CD4-positive, alpha-beta T cell (primary cell): ENCODE measurements around the gene ENAH. TPM values are rescaled to one million over a fixed set of nuclear protein-coding genes. Genes with fewer than 3 reads are reported as not detected.
"Not testable (repeated sequence)": the region's sequence is repeated elsewhere in the genome, so short reads cannot be mapped to it uniquely, and the experiment has no call there.

Experiments
- ATAC-seq: fragments of 200-7000 bp; cut with Tn5 transposase; one replicate; pipeline ENCODE4 v1.10.0; 2022; ENCODE audit warnings: mild to moderate bottlenecking; ENCODE audit not compliant: poor library complexity
- CTCF ChIA-PET: fragments of 350-600 bp; sonication (Branson Sonifier 250); formaldehyde crosslinking; loops from one replicate; lab custom pipeline; 2021; ENCODE audit warnings: antibody characterized with exemption, inconsistent platforms; lab: Charles Lee
- POLR2A ChIA-PET: fragments of 350-600 bp; sonication (Branson Sonifier 250); formaldehyde crosslinking; loops from one replicate; lab custom pipeline; 2021; ENCODE audit warnings: antibody characterized with exemption, inconsistent platforms; lab: Charles Lee
- DNase-seq, 14 experiments: peaks; one replicate each; pipeline ENCODE4 v3.0.0-alpha.2; 2013 to 2020; ENCODE audit warnings: mixed read lengths in 2 of 14
- H3K27ac ChIP-seq, 2 donors: one replicate each; pipeline versions ENCODE4 v1.5.1 to v1.7.0; 2013; ENCODE audit warnings: low read length in 2 of 2, low read depth in 1 of 2, mild to moderate bottlenecking in 1 of 2
- H3K27me3 ChIP-seq, 2 experiments: 1 replicate in 1 of 2; 2 replicates in 1 of 2; pipeline versions ENCODE4 v1.6.1 to v1.7.0; 2013; ENCODE audit warnings: low read length in 2 of 2, control low read depth in 1 of 2, mild to moderate bottlenecking in 1 of 2, moderate library complexity in 1 of 2; ENCODE audit not compliant: insufficient read depth in 2 of 2, control insufficient read depth in 1 of 2
- H3K36me3 ChIP-seq: one replicate; pipeline ENCODE4 v1.6.1; 2013; ENCODE audit warnings: low read length, control low read depth; ENCODE audit not compliant: insufficient read depth
- H3K4me1 ChIP-seq: one replicate; pipeline ENCODE4 v1.6.1; 2013; ENCODE audit warnings: low read length, control low read depth; ENCODE audit not compliant: insufficient read depth
- H3K4me3 ChIP-seq: one replicate; pipeline ENCODE4 v1.5.1; 2013; ENCODE audit warnings: mild to moderate bottlenecking, low read length, moderate library complexity
- H3K9me3 ChIP-seq, 2 experiments: 1 replicate in 1 of 2; 2 replicates in 1 of 2; pipeline versions ENCODE4 v1.6.1 to v1.7.0; 2013; ENCODE audit warnings: low read length in 2 of 2, mild to moderate bottlenecking in 2 of 2, control low read depth in 1 of 2, moderate library complexity in 1 of 2; ENCODE audit not compliant: control insufficient read depth in 1 of 2, insufficient read depth in 1 of 2
- H3K27ac Mint-ChIP-seq: one replicate; pipeline ENCODE4 v1.8.0; 2020; ENCODE audit warnings: mixed read lengths
- H3K27me3 Mint-ChIP-seq: one replicate; pipeline ENCODE4 v1.8.0; 2021; ENCODE audit warnings: mixed read lengths
- H3K36me3 Mint-ChIP-seq: one replicate; pipeline ENCODE4 v1.8.0; 2021; ENCODE audit warnings: low read depth, mixed read lengths
- H3K4me1 Mint-ChIP-seq: one replicate; pipeline ENCODE4 v1.8.0; 2021; ENCODE audit warnings: low read depth, mixed read lengths
- H3K4me3 Mint-ChIP-seq: one replicate; pipeline ENCODE4 v1.8.0; 2020; ENCODE audit warnings: mild to moderate bottlenecking, mixed read lengths
- H3K9me3 Mint-ChIP-seq: one replicate; pipeline ENCODE4 v1.8.0; 2020; ENCODE audit warnings: mixed read lengths
- intact Hi-C, 2 experiments: fragments of 100-400 bp; cut with DNase I in 1 of 2; cut with micrococcal nuclease in 1 of 2; formaldehyde crosslinking; loops; one replicate each; pipeline versions ENCODE4 v1.15.1 to v1.9.0; 2023 to 2025; cut with DNase I, micrococcal nuclease
- total RNA-seq, 174 experiments: library from RNA in 2 of 174; stranded (reverse) in 2 of 174; gene quantifications; one replicate each; pipeline ENCODE4 v1.2.3 and lab custom pipeline; 2021 to 2026
- TF ChIP-seq, protein P1 (sequence below): fragments of 200-600 bp; IDR thresholded peaks from one replicate; pipeline ENCODE4 v1.8.0; 2022; ENCODE audit warnings: antibody characterized with exemption, mild to moderate bottlenecking

The ENAH gene
- total RNA-seq, 2 experiments from 2014 or later, result not detected

- ATAC-seq (no peak), DNase-seq (no peak)
- H3K27ac ChIP-seq, result no peak overlapping the region
- H3K36me3 ChIP-seq, result no peaks in the 10 kb centered on the region
- TF ChIP-seq, protein P1, sequence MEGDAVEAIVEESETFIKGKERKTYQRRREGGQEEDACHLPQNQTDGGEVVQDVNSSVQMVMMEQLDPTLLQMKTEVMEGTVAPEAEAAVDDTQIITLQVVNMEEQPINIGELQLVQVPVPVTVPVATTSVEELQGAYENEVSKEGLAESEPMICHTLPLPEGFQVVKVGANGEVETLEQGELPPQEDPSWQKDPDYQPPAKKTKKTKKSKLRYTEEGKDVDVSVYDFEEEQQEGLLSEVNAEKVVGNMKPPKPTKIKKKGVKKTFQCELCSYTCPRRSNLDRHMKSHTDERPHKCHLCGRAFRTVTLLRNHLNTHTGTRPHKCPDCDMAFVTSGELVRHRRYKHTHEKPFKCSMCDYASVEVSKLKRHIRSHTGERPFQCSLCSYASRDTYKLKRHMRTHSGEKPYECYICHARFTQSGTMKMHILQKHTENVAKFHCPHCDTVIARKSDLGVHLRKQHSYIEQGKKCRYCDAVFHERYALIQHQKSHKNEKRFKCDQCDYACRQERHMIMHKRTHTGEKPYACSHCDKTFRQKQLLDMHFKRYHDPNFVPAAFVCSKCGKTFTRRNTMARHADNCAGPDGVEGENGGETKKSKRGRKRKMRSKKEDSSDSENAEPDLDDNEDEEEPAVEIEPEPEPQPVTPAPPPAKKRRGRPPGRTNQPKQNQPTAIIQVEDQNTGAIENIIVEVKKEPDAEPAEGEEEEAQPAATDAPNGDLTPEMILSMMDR, result no peak
- no peaks in the 10 kb centered on the region for H3K9me3 ChIP-seq
- ChIA-PET CTCF (no interaction called here), POLR2A (no interaction called here)
- no peaks in the 10 kb centered on the region for H3K27me3 Mint-ChIP-seq
- no peak overlapping the region for H3K27ac Mint-ChIP-seq
- no peaks in the 10 kb centered on the region for H3K36me3 Mint-ChIP-seq
- intact Hi-C loops, result no loop called here
- no peak overlapping the region for H3K4me3 ChIP-seq
- no peaks in the 10 kb centered on the region for H3K27me3 ChIP-seq
- H3K9me3 Mint-ChIP-seq, result no peaks in the 10 kb centered on the region
- no peak overlapping the region for H3K4me3 Mint-ChIP-seq
- H3K4me1 Mint-ChIP-seq, result no peaks in the 10 kb centered on the region
- H3K4me1 ChIP-seq, result no peaks in the 10 kb centered on the region
Measured at GRCh38 chr1:225695578-225696337, 42.8 kb upstream of the ENAH start.

GRCh38 chr1:225694151-225694603 is 41.3 kb upstream of the ENAH start:
- Histone ChIP-seq H3K27me3 (no peaks in the 10 kb centered on the region), H3K9me3 (no peaks in the 10 kb centered on the region), H3K36me3 (no peaks in the 10 kb centered on the region), H3K4me3 (no peak overlapping the region), H3K27ac (no peak overlapping the region), H3K4me1 (no peaks in the 10 kb centered on the region)
- Mint-ChIP-seq H3K27me3 (peaks cover 7% of the 10 kb centered on the region), H3K9me3 (no peaks in the 10 kb centered on the region), H3K4me3 (no peak overlapping the region), H3K27ac (no peak overlapping the region), H3K36me3 (no peaks in the 10 kb centered on the region), H3K4me1 (no peaks in the 10 kb centered on the region)
- TF ChIP-seq, protein P1, result no peak
- DNase-seq (no peak), ATAC-seq (no peak)
- ChIA-PET POLR2A (interaction anchor here (0.8 kb wide), 1 partner anchor 934 kb away, joined by 3 read pairs; no protein-coding TSS in a partner anchor), CTCF (interaction anchor here (0.7 kb wide), 1 partner anchor 1078 kb away, joined by 3 read pairs; no protein-coding TSS in a partner anchor)
- intact Hi-C loops, result no loop called here

DNA sequence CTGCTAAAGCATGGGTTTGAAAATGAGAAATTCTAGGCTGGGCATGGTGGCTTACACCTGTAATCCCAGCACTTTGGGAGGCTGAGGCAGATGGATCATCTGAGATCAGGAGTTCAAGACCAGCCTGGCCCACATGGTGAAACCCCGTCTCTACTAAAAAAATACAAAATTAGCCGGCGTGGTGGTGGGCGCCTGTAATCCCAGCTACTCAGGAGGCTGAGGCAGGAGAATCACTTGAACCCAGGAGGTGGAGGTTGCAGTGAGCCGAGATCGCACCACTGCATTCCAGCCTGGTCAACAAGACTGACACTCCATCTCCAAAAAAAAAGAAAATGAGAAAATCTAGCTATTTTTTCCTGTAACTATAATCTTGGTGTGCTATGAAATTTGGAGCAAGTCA is 40.8 kb upstream of the ENAH start:
- H3K9me3 Mint-ChIP-seq, H3K4me3 Mint-ChIP-seq, H3K27ac ChIP-seq, H3K36me3 ChIP-seq, DNase-seq, CTCF ChIA-PET, H3K4me3 ChIP-seq, intact Hi-C loops, H3K4me1 Mint-ChIP-seq, H3K27me3 Mint-ChIP-seq, H3K9me3 ChIP-seq, H3K27me3 ChIP-seq, H3K36me3 Mint-ChIP-seq, ATAC-seq, H3K27ac Mint-ChIP-seq, H3K4me1 ChIP-seq: not testable (repeated sequence)
- POLR2A ChIA-PET, result interaction anchor here (0.8 kb wide), 1 partner anchor 935 kb away, joined by 3 read pairs; no protein-coding TSS in a partner anchor
